BLaER1 (cell line): Measurements from ENCODE around the gene PRKCZ.

Experiments used
- H3K27ac ChIP-seq: shearing (Covaris generic); formaldehyde crosslinking; 2 replicates; pipeline ENCODE4 v1.8.1; 2022
- H3K27me3 ChIP-seq: shearing (Covaris generic); formaldehyde crosslinking; 2 replicates; pipeline ENCODE4 v1.8.1; 2022
- H3K36me3 ChIP-seq: shearing (Covaris generic); formaldehyde crosslinking; 2 replicates; pipeline ENCODE4 v1.8.1; 2022
- H3K4me1 ChIP-seq: shearing (Covaris generic); formaldehyde crosslinking; 2 replicates; pipeline ENCODE4 v1.8.1; 2022
- H3K4me2 ChIP-seq: shearing (Covaris generic); formaldehyde crosslinking; 2 replicates; pipeline ENCODE4 v1.8.1; 2022
- H3K4me3 ChIP-seq: shearing (Covaris generic); formaldehyde crosslinking; 2 replicates; pipeline ENCODE4 v1.8.1; 2022
- H3K9ac ChIP-seq: shearing (Covaris generic); formaldehyde crosslinking; 2 replicates; pipeline ENCODE4 v1.8.1; 2022
- H3K9me3 ChIP-seq: shearing (Covaris generic); formaldehyde crosslinking; 2 replicates; pipeline ENCODE4 v1.8.1; 2022
- H4K20me1 ChIP-seq: shearing (Covaris generic); formaldehyde crosslinking; 2 replicates; pipeline ENCODE4 v1.8.1; 2022
- Cebpa-rat ChIP-seq: shearing (Covaris generic); IDR thresholded peaks from 2 replicates; pipeline ENCODE4 v1.8.1; 2022

Gene PRKCZ

DNA sequence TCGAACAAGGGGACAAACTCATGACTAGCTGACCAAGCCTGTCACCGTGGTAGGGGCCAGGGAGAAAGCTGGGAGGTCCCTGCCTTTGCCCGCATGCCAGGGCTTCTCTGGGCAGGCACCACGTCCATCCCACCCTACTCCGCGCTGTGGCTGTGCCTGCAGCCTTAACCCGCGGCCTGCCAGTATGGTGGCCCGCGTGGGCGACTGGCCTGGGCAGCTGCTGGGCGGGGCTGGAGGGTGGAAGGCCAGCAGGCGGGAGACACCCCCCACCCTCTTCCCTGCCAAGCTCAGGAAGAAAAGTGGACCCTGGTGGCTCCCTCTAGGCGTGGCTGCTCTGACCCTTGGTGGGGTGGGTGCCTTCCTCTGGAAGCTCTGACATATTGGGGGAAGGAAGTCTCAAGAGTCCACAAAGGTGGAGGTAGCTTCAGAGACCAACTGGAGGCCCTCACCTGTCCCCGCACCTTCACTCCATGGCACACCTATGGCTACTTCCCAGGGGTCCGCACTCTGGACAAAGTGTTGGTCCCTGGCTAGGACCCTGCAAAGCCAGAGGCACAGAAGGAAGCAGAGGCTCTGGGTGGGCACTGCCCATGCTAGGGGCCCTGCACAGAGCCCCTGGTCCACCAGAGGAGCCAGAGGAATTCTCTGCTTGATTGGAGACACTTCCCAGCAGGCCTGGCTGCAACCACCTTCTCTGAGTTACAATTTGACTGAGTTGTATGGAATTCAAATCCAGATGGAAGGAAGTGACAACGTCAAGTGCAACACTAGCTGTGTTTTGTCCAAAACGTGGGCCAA is 174.6 kb downstream of the PRKCZ start:
- Histone ChIP-seq H3K9ac (no peak overlapping the region), H3K4me2 (no peak overlapping the region), H3K4me3 (no peak overlapping the region), H3K27me3 (peaks cover 28% of the 10 kb centered on the region), H3K27ac (no peak overlapping the region), H4K20me1 (peaks cover 13% of the 10 kb centered on the region), H3K9me3 (no peaks in the 10 kb centered on the region), H3K4me1 (peaks cover 32% of the 10 kb centered on the region), H3K36me3 (no peaks in the 10 kb centered on the region)
- no peak for TF ChIP-seq Cebpa-rat

DNA sequence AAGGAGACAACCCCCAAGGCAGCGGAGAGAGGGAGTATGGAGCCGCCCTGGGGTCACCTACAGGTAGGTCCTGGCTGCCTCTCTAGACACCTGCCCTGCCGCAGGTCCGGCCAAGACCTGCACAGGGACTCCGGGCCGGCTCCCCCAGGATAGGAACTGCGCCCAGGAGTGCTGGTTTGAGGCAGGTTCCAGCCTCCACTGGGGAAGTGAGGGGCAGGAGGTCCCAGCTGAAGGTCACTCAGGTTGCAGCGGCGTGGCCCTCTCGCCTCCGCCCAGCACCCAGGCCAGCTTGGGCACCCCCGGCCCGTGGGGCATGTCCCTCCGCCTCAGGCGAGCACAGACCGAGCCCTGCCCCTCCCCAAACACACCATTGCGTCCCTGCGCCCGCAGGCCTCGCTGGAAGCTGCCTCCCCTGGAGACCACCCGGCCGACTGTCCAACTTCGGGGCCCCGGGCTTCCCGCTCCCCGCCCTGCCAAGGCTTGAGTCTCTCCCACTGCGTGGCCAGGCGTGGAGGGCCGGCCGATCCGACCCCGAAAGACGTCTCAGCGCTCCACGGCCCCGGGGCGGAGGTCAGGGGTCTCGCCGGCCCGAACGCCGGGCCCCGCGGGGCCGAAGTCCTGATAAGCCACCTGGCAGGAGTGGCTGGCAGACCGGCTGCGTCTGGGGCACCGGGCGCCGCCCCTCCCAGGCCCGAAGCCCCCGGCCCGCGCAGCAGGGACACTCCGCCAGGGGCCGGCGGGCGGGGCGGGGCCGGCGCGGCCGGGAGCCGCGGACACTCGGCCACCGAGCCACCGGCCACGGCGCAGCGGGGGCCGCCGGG is 176.5 kb downstream of the PRKCZ start:
- H3K27me3 ChIP-seq, result peaks cover 30% of the 10 kb centered on the region
- peak overlapping the region; percentile 84 for H3K27ac ChIP-seq
- peak overlapping the region; percentile 97 for H3K4me2 ChIP-seq
- TF ChIP-seq Cebpa-rat, result no peak
- H3K4me3 ChIP-seq, result peak overlapping the region; percentile 73
- H4K20me1 ChIP-seq, result peaks cover 32% of the 10 kb centered on the region
- H3K36me3 ChIP-seq, result no peaks in the 10 kb centered on the region
- no peaks in the 10 kb centered on the region for H3K9me3 ChIP-seq
- peak overlapping the region; percentile 73 for H3K9ac ChIP-seq
- peaks cover 51% of the 10 kb centered on the region for H3K4me1 ChIP-seq

DNA sequence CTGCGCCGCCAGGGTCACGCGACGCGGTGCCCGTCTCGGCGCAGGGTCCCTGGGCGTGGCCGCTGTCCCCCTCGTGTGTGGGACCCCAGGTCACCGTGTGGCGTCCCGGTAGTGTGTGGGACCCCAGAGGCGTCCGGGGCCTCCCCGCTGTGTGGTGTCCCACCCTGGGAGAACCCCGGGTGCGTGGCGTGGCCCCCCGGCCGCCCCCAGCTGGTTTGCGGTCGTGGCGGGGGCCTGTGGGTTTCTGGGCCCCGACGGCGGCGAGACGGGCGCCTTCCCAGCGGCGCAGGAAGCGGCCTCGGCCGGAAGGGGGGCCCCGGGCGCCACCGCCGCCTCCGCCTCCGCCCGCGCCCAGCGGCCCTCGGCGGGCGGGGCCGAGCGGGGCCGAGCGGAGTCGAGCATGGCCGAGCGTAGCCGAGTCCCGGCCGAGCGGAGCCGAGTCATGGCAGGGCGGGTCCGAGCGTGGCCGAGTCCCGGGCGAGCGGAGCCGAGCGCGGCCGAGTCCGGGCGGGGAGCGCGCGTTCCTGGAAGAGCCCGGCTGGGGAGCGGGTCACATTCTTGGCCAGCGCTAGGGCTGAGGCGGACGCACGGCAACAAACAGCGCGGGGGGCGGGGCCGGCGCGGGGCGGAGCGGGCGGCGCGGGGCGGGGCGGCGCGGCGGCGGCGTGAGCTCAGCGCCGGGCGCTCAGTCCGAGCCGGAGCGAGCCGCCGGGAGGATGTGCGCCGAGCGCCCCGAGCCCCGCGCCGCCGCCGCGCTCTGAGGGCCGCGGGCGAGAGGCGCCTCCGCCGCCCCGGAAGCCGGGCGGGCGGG is 177.3 kb downstream of the PRKCZ start:
- Histone ChIP-seq H3K4me2 (peak overlapping the region; percentile 97), H3K4me3 (peak overlapping the region; percentile 73), H3K4me1 (peaks cover 59% of the 10 kb centered on the region), H3K9me3 (no peaks in the 10 kb centered on the region), H3K27me3 (peaks cover 30% of the 10 kb centered on the region), H3K27ac (peak overlapping the region; percentile 84), H3K36me3 (no peaks in the 10 kb centered on the region), H4K20me1 (peaks cover 40% of the 10 kb centered on the region), H3K9ac (peak overlapping the region; percentile 73)
- TF ChIP-seq Cebpa-rat, result no peak

- Histone ChIP-seq H3K4me1 (peaks cover 65% of the 10 kb centered on the region), H3K36me3 (no peaks in the 10 kb centered on the region), H3K27ac (peak within 1 kb of the TSS; percentile 84), H3K4me2 (peak within 1 kb of the TSS; percentile 100), H3K9ac (peak within 1 kb of the TSS; percentile 77), H3K4me3 (peak within 1 kb of the TSS; percentile 73), H4K20me1 (peaks cover 46% of the 10 kb centered on the region), H3K9me3 (no peaks in the 10 kb centered on the region), H3K27me3 (peaks cover 30% of the 10 kb centered on the region)
- TF ChIP-seq Cebpa-rat, result no peak
Observed at GRCh38 chr1:2228157-2228594, 178.0 kb downstream of the PRKCZ start, which contains the start of gene SKI. Gene SKI (plus strand): TSS chr1:2228319. CDS start chr1:2228767, 448 bp downstream.

GRCh38 chr1:2228694-2229036 is 178.5 kb downstream of the PRKCZ start:
- H3K4me3 ChIP-seq, result peak overlapping the region; percentile 73
- H3K4me2 ChIP-seq, result peak overlapping the region; percentile 100
- H3K9me3 ChIP-seq, result no peaks in the 10 kb centered on the region
- H3K9ac ChIP-seq, result peak overlapping the region; percentile 77
- TF ChIP-seq Cebpa-rat, result no peak
- no peaks in the 10 kb centered on the region for H3K36me3 ChIP-seq
- H3K4me1 ChIP-seq, result peaks cover 70% of the 10 kb centered on the region
- peaks cover 30% of the 10 kb centered on the region for H3K27me3 ChIP-seq
- peaks cover 51% of the 10 kb centered on the region for H4K20me1 ChIP-seq
- peak overlapping the region; percentile 13; the same call in 1 of the 2 replicates for H3K27ac ChIP-seq

GRCh38 chr1:2229037-2229864 is 179.0 kb downstream of the PRKCZ start:
- H3K4me3 ChIP-seq, result peak overlapping the region; percentile 73
- H4K20me1 ChIP-seq, result peaks cover 57% of the 10 kb centered on the region
- peaks cover 76% of the 10 kb centered on the region for H3K4me1 ChIP-seq
- H3K27ac ChIP-seq, result peak overlapping the region; percentile 13; the same call in 1 of the 2 replicates
- peak overlapping the region; percentile 100 for H3K4me2 ChIP-seq
- H3K9ac ChIP-seq, result peak overlapping the region; percentile 77
- no peak for TF ChIP-seq Cebpa-rat
- no peaks in the 10 kb centered on the region for H3K9me3 ChIP-seq
- peaks cover 30% of the 10 kb centered on the region for H3K27me3 ChIP-seq
- H3K36me3 ChIP-seq, result no peaks in the 10 kb centered on the region

- H3K27ac ChIP-seq, result no peak overlapping the region
- H3K9ac ChIP-seq, result peak overlapping the region; percentile 77
- peaks cover 84% of the 10 kb centered on the region for H3K4me1 ChIP-seq
- H3K4me3 ChIP-seq, result peak overlapping the region; percentile 73
- no peak for TF ChIP-seq Cebpa-rat
- H3K36me3 ChIP-seq, result no peaks in the 10 kb centered on the region
- H3K9me3 ChIP-seq, result no peaks in the 10 kb centered on the region
- peaks cover 66% of the 10 kb centered on the region for H4K20me1 ChIP-seq
- peak overlapping the region; percentile 100 for H3K4me2 ChIP-seq
- H3K27me3 ChIP-seq, result peaks cover 30% of the 10 kb centered on the region
Observed at GRCh38 chr1:2229911-2230731, 179.9 kb downstream of the PRKCZ start.
